K562 (cell line): ENCODE results near the gene ENTPD3. TPM values are rescaled to one million over a fixed set of nuclear protein-coding genes. Genes with fewer than 3 reads are reported as not detected.

Experiments
- ATF1 ChIP-seq, 2 experiments: fragments of 450-650 bp in 1 of 2; IDR thresholded peaks; 2 replicates each; pipeline ENCODE4 v1.6.1; 2016; ENCODE audit warnings: missing compliant biosample characterization in 1 of 2, missing genetic modification characterization in 1 of 2
- CTBP1 ChIP-seq: fragments of 450-650 bp; IDR thresholded peaks from 2 replicates; pipeline ENCODE4 v1.6.1; 2016; ENCODE audit warnings: borderline replicate concordance
- E2F3 ChIP-seq: fragments of 250-450 bp; sonication (Bioruptor Pico); IDR thresholded peaks from 2 replicates; pipeline ENCODE4 v1.4.0; 2020; ENCODE audit warnings: mild to moderate bottlenecking
- ESRRA ChIP-seq: fragments of 450-650 bp; IDR thresholded peaks from 2 replicates; pipeline ENCODE4 v1.6.1; 2014; ENCODE audit warnings: low read depth, mild to moderate bottlenecking, moderate library complexity, borderline replicate concordance
- FOXA3 ChIP-seq, 2 experiments: fragments of 450-650 bp in 1 of 2; sonication (generic) in 1 of 2; formaldehyde crosslinking; IDR thresholded peaks in 1 of 2; conservative IDR thresholded peaks in 1 of 2; 2 replicates each; pipeline versions ENCODE4 v1.4.0 to v1.8.0; 2020 to 2022; ENCODE audit warnings: mild to moderate bottlenecking in 2 of 2, missing genetic modification reagents in 1 of 2
- GATAD2B ChIP-seq: fragments of 450-650 bp; IDR thresholded peaks from 2 replicates; pipeline ENCODE4 v1.6.1; 2017; ENCODE audit warnings: mild to moderate bottlenecking, borderline replicate concordance
- HDAC1 ChIP-seq, 2 experiments: fragments of 450-650 bp; IDR thresholded peaks; 2 replicates each; pipeline ENCODE4 v1.6.1; 2016 to 2017; ENCODE audit warnings: inconsistent platforms in 1 of 2, mild to moderate bottlenecking in 1 of 2, moderate library complexity in 1 of 2
- JUND ChIP-seq, 2 experiments: IDR thresholded peaks; 2 replicates in 1 of 2; 3 replicates in 1 of 2; pipeline ENCODE4 v1.6.1; 2011; ENCODE audit warnings: borderline replicate concordance in 2 of 2, low read depth in 2 of 2, low read length in 2 of 2, improper control_type of control experiment in 1 of 2, missing biosample characterization in 1 of 2, missing genetic modification characterization in 1 of 2, missing genetic modification reagents in 1 of 2
- L3MBTL2 ChIP-seq: fragments of 450-650 bp; IDR thresholded peaks from 2 replicates; pipeline ENCODE4 v1.6.1; 2016; ENCODE audit warnings: mild to moderate bottlenecking, moderate library complexity
- MEIS2 ChIP-seq: fragments of 450-650 bp; IDR thresholded peaks from 2 replicates; pipeline ENCODE4 v1.6.1; 2014; ENCODE audit warnings: mild to moderate bottlenecking; ENCODE audit not compliant: partially characterized antibody
- MYC ChIP-seq, 2 experiments: fragments of 250-450 bp in 1 of 2; sonication (Bioruptor Pico) in 1 of 2; IDR thresholded peaks; 2 replicates each; pipeline versions ENCODE4 v1.5.1 to v1.6.1; 2012 to 2021; ENCODE audit warnings: low read depth in 2 of 2, borderline replicate concordance in 1 of 2, improper control_type of control experiment in 1 of 2, low read length in 1 of 2, mild to moderate bottlenecking in 1 of 2, moderate library complexity in 1 of 2
- RFX5 ChIP-seq: IDR thresholded peaks from 2 replicates; pipeline ENCODE4 v1.6.1; 2011; ENCODE audit warnings: low read depth, mild to moderate bottlenecking, improper control_type of control experiment, low read length
- RNF2 ChIP-seq: sonication (generic); IDR thresholded peaks from 2 replicates; pipeline ENCODE4 v1.6.1; 2016
- SOX6 ChIP-seq: fragments of 450-650 bp; IDR thresholded peaks from 2 replicates; pipeline ENCODE4 v1.6.1; 2014; ENCODE audit warnings: mild to moderate bottlenecking
- SRF ChIP-seq, 2 experiments: fragments of 250-450, 450-650 bp in 1 of 2; sonication (Bioruptor Pico) in 1 of 2; sonication (generic) in 1 of 2; formaldehyde crosslinking; IDR thresholded peaks; 2 replicates each; pipeline versions ENCODE4 v1.5.0 to v1.5.1; 2020 to 2022; ENCODE audit warnings: mild to moderate bottlenecking in 1 of 2, missing genetic modification reagents in 1 of 2
- TBL1XR1 ChIP-seq, 2 experiments: IDR thresholded peaks; 2 replicates each; pipeline ENCODE4 v1.6.1; 2012; ENCODE audit warnings: improper control_type of control experiment in 2 of 2, low read length in 2 of 2, mild to moderate bottlenecking in 1 of 2
- TCF3 ChIP-seq: sonication (generic); formaldehyde crosslinking; IDR thresholded peaks from 2 replicates; pipeline ENCODE4 v1.4.0; 2020; ENCODE audit warnings: mild to moderate bottlenecking, missing genetic modification reagents
- ZEB2 ChIP-seq: fragments of 450-650 bp; IDR thresholded peaks from 2 replicates; pipeline ENCODE4 v1.6.1; 2016
- polyA plus RNA-seq, 8 experiments: library from polyadenylated mRNA; depleted of rRNA in 4 of 8; stranded (reverse) in 5 of 8; unstranded in 3 of 8; fragments of >200 nt; fragmentation: Nextera tagmentation in 2 of 8; fragmentation: Illumina TruSeq in 1 of 8; extraction: Ambion mirVana in 2 of 8; extraction: Trizol in 1 of 8; gene quantifications; 2 replicates each; pipeline versions ENCODE4 v1.2.1 to v1.2.3, GENCODE V29; 2011 to 2014; ENCODE audit warnings: inconsistent platforms in 1 of 8, missing spikeins in 1 of 8
- total RNA-seq, 7 experiments: library from RNA; depleted of rRNA in 6 of 7; stranded (reverse); fragments of >200 nt in 6 of 7; fragmentation: Illumina TruSeq in 2 of 7; extraction: Trizol in 2 of 7; gene quantifications; 2 replicates each; pipeline versions ENCODE4 v1.2.1 to v1.2.3, GENCODE V29; 2011 to 2021; ENCODE audit warnings: low replicate concordance in 1 of 7
- TF ChIP-seq, protein P1 (sequence below): fragments of 450-650 bp; IDR thresholded peaks from 2 replicates; pipeline ENCODE4 v1.6.1; 2016; ENCODE audit warnings: mild to moderate bottlenecking
- TF ChIP-seq, protein P2 (sequence below), 2 experiments: fragments of 450-650 bp in 1 of 2; sonication (generic) in 1 of 2; formaldehyde crosslinking in 1 of 2; IDR thresholded peaks in 1 of 2; conservative IDR thresholded peaks in 1 of 2; 2 replicates each; pipeline versions ENCODE4 v1.6.1 to v1.8.1; 2016 to 2023; ENCODE audit warnings: mild to moderate bottlenecking in 2 of 2, moderate library complexity in 2 of 2, inconsistent platforms in 1 of 2, missing genetic modification reagents in 1 of 2

The ENTPD3 gene
- total and polyA plus RNA-seq, 9 of the 15 experiments (the other 6 are each of a cell fraction or from before 2014, with no cell fraction given), result 0.23 to 2.1 (median 0.58) TPM

DNA sequence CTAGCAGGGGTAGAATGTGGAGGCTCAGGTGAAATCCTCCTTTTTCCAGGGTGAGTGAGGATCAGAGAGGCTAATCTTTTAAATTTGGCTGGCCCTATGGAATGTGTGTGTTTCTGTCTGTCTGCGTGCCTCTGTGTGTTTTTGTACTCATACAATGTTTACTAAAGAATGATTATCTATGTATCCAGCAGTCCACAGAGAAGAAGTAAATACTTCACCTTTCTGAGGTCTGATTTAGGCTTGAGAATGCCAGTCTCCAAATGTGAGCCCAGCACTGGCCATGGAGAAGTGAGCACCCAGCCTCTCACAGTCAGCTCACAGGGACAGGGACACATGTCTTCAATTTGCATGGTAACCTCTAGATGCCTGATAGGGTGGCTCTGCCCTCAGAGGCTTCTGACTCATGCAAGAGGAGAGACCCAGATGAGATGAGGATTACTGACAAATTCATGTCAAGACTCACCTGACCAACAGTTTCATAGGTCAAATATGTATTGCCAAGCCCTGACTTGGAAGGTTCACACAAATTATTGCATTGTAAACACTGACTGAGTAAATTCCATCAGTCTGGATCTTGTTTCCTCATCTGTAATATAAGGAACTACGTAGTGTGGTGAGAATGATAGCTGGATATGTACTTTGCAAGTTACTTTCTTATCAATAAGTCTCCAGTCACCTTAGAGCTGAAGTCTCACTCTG, 31.0 kb downstream of the ENTPD3 start (continued):
- TF ChIP-seq MEIS2 (peak; percentile 66), TBL1XR1 (IDR thresholded peaks at IDR 0.05; ENCODE audit: low read length in 2 of 2) (0 out of 4 replicates have a peak, but pooled peaks of 1 of the 2 experiments have one; percentile 21), SOX6 (0 out of 2 replicates have a peak, but pooled peaks have one; percentile 39), ZEB2 (peak; percentile 85), L3MBTL2 (peak; percentile 32; the same call in 1 of the 2 replicates), E2F3 (CRISPR knock-in tag) (no peak), JUND (IDR thresholded peaks at IDR 0.05; ENCODE audit: borderline replicate concordance, low read depth, low read length) (peak; percentile 88), JUND (tag; IDR thresholded peaks at IDR 0.05; ENCODE audit: borderline replicate concordance, low read depth, low read length) (peak; percentile 92; the same call in 2 of the 3 replicates), GATAD2B (0 out of 2 replicates have a peak, but pooled peaks have one; percentile 63), ATF1 (CRISPR knock-in tag; IDR thresholded peaks at IDR 0.05) (no peak), ATF1 (tag; IDR thresholded peaks at IDR 0.05) (peak; percentile 37; the same call in 1 of the 2 replicates), FOXA3 (CRISPR knock-in tag; conservative IDR thresholded peaks at IDR 0.05 in 1 of 2, IDR thresholded peaks at IDR 0.05 in 1 of 2) (peak in 1 of 2 experiments; percentile 72; a peak in 2 of 4 replicates), RNF2 (no peak), TCF3 (CRISPR knock-in tag) (peak; percentile 49), SRF (CRISPR knock-in tag; IDR thresholded peaks at IDR 0.05) (peak in 1 of 2 experiments; percentile 51; a peak in 1 of 4 replicates), CTBP1 (peak; percentile 83), HDAC1 (IDR thresholded peaks at IDR 0.05) (peak in 1 of 2 experiments; percentile 50; a peak in 1 of 4 replicates), ESRRA (peak; percentile 95), MYC (IDR thresholded peaks at IDR 0.05; ENCODE audit: low read depth, low read length) (peak; percentile 55; the same call in 1 of the 2 replicates), MYC (CRISPR knock-in tag; IDR thresholded peaks at IDR 0.05; ENCODE audit: borderline replicate concordance, low read depth) (no peak), RFX5 (no peak)
- TF ChIP-seq, protein P1, sequence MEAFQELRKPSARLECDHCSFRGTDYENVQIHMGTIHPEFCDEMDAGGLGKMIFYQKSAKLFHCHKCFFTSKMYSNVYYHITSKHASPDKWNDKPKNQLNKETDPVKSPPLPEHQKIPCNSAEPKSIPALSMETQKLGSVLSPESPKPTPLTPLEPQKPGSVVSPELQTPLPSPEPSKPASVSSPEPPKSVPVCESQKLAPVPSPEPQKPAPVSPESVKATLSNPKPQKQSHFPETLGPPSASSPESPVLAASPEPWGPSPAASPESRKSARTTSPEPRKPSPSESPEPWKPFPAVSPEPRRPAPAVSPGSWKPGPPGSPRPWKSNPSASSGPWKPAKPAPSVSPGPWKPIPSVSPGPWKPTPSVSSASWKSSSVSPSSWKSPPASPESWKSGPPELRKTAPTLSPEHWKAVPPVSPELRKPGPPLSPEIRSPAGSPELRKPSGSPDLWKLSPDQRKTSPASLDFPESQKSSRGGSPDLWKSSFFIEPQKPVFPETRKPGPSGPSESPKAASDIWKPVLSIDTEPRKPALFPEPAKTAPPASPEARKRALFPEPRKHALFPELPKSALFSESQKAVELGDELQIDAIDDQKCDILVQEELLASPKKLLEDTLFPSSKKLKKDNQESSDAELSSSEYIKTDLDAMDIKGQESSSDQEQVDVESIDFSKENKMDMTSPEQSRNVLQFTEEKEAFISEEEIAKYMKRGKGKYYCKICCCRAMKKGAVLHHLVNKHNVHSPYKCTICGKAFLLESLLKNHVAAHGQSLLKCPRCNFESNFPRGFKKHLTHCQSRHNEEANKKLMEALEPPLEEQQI, result peak; percentile 46; the same call in 1 of the 2 replicates
- TF ChIP-seq, protein P2, sequence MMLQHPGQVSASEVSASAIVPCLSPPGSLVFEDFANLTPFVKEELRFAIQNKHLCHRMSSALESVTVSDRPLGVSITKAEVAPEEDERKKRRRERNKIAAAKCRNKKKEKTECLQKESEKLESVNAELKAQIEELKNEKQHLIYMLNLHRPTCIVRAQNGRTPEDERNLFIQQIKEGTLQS (IDR thresholded peaks at IDR 0.05), result peak; percentile 75
- TF ChIP-seq, protein P2 (CRISPR knock-in tag; conservative IDR thresholded peaks at IDR 0.05), result no peak
